Central memory CD4-positive, alpha-beta T cell (primary cell): Measurements from ENCODE around the gene DOK6.

Experiments used
- DNase-seq: peaks from one replicate; pipeline ENCODE4 v3.0.0; 2022

Gene DOK6

DNA sequence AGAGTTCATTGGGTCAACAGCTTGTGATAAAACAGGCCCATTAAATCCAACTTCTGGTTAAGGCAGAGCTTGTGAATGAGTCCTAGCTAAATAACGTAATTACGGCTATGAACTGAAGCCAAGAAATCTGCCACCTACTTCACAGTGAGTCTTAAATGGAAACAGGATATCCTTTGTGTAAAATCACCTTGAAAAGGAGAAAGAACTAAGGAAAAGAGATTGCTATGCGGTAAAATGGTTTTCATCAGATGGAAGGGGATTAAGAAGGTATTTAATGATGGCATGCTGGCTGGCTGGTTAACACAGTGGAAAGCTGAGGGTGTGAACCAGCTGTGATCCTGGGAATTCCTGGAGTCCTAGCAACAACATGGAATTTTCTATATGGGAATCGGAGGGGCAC lies 156.6 kb downstream of the DOK6 start:
- DNase-seq, result no peak

GRCh38 chr18:69558052-69558451 lies 157.4 kb downstream of the DOK6 start:
- DNase-seq, result no peak

DNA sequence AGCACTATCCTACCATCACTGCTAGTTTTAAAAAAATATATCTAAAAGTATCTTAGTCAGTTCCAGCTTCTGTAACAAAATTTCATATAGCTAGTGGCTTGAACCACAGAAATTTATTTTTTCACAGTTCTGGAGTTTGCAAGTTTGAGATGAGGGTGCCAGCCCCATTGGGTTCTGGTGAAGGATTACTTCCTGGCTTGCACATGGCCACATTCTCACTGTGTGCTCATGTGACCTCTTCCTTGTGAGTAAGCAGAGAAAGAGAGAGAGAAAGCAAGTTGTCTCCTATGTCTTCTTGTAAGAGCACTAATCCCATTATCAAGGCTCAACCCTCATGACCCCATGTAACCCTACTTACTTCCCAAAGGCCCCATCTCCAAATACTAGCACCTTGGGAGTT lies 158.9 kb downstream of the DOK6 start:
- no peak for DNase-seq

- DNase-seq, result no peak
Measured at GRCh38 chr18:69564602-69565001, 163.9 kb downstream of the DOK6 start.

DNA sequence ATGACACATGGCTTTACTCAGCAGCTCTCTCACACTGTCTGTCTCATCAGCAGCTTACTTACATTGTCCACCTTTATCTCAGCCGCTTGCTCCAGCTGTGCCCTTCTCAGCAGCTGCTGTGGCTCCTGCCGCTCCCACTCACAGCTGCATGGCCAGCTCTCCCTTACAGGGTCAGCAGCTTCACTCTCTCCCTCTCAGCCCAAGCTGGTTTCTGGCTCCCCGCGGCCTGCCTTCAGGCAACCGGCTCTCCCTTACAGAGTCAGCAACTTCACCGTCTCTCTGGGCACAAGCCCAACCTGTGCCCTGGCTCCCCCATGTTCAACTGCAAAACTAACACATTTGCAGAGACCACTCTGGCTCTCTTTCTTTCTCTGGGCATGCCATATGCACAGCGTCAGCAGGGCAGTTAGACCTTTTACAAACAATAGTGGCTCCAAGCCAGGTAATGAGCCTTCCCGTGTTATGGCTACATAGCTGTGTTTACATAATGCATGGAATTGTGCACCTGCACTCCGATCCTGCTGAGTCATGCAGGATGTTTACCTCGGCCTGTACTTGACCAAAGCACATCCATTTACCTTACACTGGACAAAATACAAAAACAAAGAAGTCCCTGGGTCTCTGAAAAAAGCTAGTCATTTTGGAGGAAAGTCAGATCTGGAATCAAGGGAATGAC lies 167.3 kb downstream of the DOK6 start:
- DNase-seq, result no peak

- no peak for DNase-seq
Measured at GRCh38 chr18:69569133-69569532, 168.4 kb downstream of the DOK6 start.

GRCh38 chr18:69574401-69574800 lies 173.7 kb downstream of the DOK6 start:
- no peak for DNase-seq

DNA sequence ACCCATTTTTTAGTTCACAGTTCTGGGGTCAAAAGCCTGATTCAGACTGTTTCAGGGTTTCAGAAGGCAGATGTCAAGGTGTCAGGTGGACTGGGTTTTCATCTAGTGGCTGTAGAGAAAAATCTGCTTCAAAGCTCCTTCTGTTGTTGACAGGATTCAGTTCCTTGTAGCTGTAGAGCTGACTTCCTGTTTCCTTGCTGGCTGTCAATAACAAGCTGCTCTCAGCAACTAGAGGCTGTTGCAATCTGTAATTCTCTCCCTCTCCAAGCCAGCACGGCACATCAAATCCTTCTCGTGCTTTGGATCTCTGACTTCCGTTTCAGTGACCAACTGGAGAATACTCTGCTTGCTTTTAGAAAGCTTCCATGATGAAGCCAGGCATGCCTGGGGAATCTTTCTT lies 179.4 kb downstream of the DOK6 start:
- peak; percentile 20 for DNase-seq

DNA sequence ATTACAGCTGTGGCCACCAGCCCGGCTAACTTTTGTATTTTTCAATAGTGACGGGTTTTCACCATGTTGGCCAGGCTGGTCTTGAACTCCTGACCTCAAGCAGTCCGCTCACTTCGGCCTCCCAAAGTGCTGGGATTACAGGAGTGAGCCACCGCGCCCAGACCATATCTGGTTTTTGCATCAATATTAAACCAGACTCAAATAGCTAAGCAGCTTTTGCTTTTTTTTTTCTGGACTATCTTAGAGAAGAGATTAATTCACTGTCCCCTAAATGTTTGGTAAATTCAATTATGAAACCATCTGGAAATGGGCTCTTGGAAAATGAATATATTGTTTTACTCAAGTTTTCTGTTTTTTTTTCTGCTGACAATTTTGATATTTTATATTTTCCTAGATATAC lies 183.7 kb downstream of the DOK6 start:
- no peak for DNase-seq

DNA sequence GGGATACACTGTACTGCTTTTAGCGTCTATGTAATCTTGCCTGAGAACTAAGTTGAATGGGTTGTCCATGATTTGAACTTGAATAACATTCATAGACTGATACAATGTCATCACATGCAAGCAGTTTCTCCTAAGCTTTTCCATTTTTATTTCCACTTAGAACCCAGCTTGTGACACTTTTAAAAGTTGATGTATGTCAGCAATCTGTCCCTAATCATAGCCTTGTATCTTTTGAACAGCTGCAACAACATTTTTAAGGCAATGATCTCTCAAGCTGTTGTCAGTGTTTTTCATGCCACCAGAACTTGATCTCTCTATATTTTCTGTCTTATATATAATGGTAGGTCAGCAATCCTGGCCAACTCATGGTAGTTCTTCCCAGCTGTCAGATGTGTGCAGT lies 185.0 kb downstream of the DOK6 start:
- no peak for DNase-seq

DNA sequence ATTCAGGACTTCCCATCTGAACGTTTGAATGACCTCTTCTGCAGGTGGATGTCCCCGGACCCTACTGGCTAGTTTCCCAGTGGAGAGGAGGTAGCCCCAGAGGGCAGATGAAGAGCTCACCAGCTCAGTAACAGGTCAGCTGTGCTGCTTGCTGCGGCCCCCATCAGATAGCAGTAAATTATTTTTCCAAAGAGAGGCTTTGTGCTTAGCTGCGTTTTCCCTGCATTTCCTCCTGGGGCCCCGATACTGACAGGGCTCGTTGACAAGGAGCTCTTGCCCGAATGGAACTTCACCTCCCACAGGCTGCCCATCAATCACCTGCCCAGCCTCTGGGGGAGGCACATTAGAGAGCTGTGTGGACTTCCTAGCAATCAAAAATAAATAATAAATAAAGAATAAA lies 185.8 kb downstream of the DOK6 start:
- DNase-seq, result no peak

- no peak for DNase-seq
Measured at GRCh38 chr18:69588301-69588700, 187.6 kb downstream of the DOK6 start.

DNA sequence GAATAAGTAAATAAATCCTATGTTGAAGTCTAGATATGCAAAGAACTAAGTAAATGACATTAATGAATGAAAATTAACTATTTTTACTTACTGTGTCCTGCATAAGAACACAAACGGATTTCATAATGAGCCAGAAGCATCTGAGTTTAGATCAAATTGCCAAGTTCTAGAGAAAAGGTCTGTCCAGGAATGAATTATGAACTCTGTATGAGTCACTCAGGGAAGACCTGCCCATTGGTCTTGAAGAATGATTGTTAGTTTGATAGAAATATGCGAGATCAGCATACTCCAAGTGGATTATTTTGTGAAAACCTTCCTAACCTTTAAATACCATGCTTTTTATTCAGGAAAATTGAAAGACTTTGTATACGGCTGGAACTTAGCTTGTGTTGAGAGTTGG lies 189.5 kb downstream of the DOK6 start:
- DNase-seq, result no peak

- DNase-seq, result no peak
Measured at GRCh38 chr18:69596345-69596744, 195.7 kb downstream of the DOK6 start.

- no peak for DNase-seq
Measured at GRCh38 chr18:69597561-69597960, 196.9 kb downstream of the DOK6 start.

GRCh38 chr18:69599377-69599776 lies 198.7 kb downstream of the DOK6 start:
- no peak for DNase-seq

DNA sequence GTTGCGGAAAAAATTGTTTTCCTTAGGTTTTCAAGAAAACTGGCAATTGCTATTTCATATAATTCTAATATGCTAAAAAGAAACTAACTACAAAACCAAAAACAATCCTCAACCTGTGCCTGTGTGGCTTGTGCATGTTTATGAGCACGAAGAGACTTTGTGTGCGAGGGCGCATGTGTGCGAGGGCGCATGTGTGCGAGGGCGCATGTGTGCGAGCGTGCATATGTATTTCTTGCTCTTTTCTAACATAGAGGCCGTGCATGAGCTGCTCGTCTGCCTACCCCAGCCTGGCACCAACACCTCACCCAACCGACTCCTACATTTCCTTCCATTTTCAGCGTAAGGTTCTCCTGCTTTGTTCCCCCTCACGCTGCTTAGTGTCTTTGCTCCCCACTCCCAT lies 211.6 kb downstream of the DOK6 start:
- DNase-seq, result no peak

DNA sequence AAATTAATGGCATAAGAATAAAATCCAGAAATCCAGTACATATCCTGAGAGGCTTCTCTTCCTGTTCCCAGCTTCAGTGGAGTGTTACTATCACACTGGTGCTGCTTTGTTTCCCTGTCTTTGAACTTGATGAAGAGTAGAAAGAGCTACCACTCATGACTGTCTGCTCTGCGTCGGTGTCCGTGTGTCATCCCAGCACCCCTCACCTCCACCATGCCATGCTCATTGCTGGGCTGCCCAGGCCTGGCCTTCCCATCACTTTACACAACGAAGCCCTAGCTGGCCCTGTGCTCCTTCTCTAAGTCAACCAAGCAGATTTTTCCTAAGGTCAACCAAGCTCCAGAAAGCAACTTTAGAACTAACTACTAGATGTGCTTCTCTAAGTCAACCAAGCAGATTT lies 215.4 kb downstream of the DOK6 start:
- no peak for DNase-seq

GRCh38 chr18:69617408-69617807 lies 216.7 kb downstream of the DOK6 start:
- no peak for DNase-seq

GRCh38 chr18:69617888-69618287 lies 217.2 kb downstream of the DOK6 start:
- DNase-seq, result no peak

DNA sequence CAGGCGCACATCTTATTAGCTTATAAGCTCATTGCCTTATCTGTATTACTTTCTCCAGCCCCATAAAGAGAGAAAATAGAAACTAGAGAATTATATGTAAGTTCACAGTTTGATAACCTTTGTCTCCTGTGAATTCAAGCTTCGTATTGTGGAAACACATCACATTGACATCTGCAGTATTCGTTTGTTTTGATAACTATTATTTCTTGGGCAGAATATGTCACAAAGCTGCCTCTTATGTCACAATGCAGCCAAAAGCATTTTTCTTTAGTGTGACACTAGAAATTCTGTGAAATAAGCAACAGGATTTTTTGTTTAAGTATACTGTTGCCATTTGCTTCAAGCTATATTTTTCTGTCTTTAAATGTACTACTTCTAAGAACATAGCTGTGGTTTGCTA lies 221.5 kb downstream of the DOK6 start:
- no peak for DNase-seq

DNA sequence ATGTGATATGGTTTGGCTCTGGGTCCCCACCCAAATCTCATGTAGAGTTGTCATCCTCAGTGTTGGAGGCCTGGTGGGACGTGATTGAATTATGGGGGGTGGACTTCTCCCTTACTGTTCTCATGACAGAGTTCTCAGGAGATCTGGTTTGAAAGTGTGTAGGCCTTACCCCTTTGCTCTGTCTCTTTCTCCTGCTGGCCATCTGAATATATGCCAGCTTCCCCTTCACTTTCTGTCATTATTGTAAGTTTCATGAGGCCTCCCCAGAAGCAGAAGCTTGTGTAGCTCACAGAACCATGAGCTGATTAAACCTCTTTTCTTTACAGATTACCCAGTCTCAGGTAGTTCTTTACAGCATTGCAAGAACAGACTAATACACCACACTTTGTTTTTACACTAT lies 222.3 kb downstream of the DOK6 start:
- no peak for DNase-seq

DNA sequence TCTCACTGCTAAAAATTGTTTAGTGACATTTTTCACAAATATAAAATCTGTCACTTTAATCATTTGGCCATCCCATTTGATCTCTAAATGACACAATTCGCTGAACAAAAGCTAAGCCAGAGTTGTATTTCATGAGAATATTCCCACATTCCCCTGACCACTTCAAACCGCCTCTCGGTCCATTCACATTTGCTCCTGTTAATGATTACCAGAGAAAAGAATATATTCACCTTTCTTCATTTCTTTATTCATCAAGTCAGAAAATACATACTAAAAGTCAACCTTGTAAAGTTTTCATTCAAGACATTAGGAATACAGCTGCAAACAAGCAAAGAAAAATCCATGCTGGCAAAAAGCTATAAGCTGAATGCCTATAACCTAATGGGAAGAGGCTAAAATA lies 225.5 kb downstream of the DOK6 start:
- DNase-seq, result no peak

GRCh38 chr18:69626643-69627242 lies 226.1 kb downstream of the DOK6 start:
- no peak for DNase-seq

- no peak for DNase-seq
Measured at GRCh38 chr18:69628774-69629359, 228.2 kb downstream of the DOK6 start.
